M059J (cell line): ENCODE results near the gene CPA4. TPM values are rescaled to one million over a fixed set of nuclear protein-coding genes. Genes with fewer than 3 reads are reported as not detected.
A peak's percentile ranks its signal among the peaks of the same experiment; 100 is the strongest.

Source experiments
- DNase-seq: peaks from one replicate; pipeline ENCODE4 v3.0.0-alpha.2; 2012; ENCODE audit warnings: low read depth
- total RNA-seq: library from RNA; depleted of rRNA; stranded (reverse); fragments of >200 nt; shearing (Covaris generic); gene quantifications from 2 replicates; pipeline ENCODE4 v1.2.3, GENCODE V29; 2014

Gene CPA4
- total RNA-seq, 1 experiment from 2014 or later = 723 TPM

DNA sequence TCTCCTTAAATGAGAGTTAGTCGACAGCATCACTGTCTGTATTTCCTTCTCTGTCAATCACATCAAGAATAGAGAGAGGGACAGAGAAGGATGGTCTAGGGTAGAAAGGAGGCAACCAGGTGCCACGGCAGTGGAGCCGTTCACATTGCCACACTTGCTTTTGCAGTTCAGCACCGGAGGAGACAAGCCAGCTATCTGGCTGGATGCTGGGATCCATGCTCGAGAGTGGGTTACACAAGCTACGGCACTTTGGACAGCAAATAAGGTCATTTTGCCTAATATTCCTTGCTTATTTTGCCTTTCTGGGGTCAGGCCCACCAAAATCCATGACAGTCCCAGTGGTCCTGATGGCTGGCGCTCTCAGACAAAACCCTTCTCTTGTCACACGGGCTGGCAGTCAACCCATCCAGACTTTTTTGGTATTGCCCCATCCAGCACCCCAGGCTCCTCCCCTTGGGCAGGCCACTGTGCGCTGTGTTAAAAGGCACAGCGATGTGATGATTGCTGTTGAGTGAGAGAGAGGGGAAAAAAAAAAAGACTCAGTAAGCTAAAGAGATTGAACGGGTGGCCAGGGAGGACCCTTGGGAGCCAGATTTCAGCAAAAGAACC lies 17.9 kb upstream of the CPA4 start:
- DNase-seq = peak; percentile 52

DNA sequence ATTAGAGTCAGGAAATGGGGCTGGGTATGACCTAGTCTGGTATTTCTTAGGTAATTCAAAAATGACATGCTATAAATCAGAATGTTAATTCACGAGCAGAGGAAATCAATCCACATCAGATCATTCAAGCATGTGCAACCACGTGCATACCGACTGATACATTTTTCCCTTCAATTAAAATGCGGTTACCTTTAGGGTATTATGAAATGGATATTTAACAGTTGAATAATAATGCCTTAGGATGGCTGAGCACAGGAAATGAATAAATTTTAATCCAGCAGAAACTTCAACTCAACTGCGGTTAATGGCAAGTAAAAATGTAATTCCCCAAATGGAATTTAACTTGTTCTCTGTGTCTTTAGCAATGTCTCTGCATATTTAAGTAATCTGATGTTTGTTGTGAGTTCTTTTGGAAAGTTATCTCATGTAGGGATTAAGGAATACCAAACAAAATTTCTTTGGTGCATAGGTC lies 17.1 kb upstream of the CPA4 start:
- peak; percentile 90 for DNase-seq

DNA sequence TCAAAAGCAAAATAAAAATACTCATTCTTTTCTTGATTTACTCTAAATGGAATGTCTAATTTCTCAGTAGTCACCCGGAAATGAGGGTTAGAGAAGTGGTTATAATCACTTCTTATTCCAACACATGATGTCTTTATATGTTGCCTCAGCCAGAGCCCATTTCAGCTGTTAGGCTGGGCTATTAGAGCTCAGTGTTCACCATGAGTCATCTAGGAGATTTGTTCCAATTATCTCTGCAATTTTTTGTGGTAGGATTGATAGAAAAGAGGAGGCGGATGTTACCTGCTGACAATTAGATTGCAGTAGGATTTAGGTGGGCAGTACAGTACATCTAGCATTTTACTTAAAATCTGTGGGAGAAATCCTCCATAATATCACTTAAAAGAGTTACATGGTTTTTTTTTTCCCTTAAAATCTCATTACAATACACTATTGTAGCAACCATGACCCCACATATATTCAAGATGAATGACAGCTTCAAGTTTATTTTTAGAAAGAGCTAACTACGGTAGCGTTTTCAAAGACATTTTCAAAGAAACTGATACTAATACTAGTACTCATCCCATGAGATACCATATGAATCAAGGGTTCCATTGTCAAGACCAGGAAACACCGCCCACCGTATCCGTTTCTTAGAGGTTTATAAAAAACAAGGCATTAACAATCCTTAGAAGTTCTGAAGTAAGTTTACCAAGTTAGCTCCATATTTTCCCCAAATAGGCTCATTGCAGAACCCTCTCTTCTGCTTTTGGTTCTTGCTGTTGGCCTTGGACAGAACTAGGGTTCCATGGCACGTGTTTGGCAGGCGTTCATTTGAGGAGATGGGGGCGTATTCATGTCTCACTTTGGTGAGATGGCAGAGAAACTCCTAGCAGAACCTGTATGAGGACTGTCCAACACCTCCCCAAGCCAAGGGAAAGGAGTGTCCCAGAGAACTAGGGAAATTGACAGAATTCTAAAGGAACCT lies 15.9 kb upstream of the CPA4 start:
- peak; percentile 90 for DNase-seq

DNA sequence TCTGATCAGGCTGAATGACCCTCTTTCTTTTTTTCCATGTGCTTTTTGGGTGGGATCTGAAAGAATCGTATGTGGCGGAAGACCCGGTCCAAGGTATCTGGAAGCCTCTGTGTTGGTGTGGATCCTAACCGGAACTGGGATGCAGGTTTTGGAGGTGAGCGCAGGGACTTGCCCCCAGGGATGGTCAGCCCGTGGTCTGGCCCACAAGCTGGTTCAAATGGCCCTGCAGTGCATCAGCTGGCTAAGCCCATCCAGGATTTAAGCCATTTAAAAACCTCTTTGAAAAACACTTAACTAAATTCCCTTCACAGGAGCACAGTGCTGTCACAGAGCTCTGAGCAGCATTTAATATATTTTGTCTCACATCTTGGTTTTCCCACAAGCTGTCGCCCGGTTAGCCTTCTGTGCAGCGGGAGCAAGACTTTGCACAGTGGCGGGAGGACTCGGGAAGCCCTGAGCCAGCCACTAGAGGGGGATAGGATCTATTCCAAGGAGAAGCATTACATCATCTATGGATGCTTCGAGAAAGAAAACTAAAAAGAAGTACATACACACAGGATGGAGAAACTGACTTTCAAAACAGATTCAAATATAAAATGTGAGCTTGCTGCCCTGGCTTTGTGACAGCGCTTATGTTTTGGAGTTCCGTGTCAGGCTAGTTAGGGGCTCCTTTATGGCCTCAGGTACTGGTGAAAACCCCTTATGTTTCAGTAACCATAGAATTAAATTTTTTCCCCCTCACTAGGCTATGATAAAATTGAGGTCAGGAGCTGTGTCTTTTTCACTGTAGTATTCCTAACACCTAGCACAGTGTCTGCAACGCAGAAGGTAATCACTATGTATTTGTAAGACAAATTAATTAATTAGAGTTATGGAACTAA lies 15.0 kb upstream of the CPA4 start:
- DNase-seq = peak; percentile 71

DNA sequence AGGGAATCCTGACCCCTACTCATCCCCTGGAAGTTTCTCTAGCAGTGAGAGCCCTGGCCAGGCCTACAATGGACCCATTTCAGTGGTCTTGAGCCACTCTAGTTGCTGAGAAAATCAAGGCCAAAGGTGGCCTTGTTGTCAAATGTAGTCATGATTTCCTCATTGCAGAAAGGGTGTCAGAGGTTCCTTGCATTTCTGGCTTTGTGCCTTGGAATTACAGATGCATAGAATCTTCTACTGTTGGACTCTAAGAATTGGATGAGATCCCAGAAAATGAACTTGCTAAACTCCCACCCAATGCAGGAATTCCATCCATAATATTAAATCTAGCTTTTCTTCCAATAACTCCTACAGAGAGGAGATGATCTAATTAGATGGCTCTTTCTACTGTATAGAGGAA lies 14.1 kb upstream of the CPA4 start:
- DNase-seq = peak; percentile 62

DNA sequence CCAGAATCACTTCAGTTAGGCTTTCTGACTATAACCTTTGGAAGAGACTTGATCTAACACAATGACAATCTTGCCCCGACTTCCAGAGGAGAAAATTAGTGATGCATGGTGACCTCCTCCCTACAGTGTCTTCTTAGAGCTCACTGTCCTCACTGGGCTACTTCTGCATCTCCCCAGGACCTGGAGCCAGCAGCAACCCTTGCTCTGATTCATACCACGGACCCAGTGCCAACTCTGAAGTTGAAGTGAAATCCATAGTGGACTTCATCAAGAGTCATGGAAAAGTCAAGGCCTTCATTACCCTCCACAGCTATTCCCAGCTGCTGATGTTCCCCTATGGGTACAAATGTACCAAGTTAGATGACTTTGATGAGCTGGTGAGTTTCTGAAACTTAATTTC lies 13.7 kb upstream of the CPA4 start:
- no peak for DNase-seq

DNA sequence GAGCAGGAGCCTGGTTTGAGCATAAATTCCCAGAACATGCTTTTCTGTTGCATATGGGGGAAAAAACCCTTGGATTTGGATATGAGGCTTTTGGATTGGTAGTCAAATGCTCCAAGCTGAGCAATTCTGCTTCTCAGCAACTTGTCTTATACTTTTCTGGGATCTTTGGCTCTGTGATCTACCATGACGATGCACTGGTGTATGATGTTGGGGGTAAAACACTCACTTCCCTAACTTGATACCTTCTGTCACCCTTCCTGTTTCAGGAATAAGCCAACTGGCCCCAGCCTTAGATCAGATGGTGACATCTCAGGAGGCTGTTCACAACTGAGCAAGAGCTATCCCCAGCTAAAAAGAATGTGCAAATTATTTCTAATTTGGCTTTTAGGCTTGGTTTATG lies 13.1 kb upstream of the CPA4 start:
- DNase-seq = no peak

DNA sequence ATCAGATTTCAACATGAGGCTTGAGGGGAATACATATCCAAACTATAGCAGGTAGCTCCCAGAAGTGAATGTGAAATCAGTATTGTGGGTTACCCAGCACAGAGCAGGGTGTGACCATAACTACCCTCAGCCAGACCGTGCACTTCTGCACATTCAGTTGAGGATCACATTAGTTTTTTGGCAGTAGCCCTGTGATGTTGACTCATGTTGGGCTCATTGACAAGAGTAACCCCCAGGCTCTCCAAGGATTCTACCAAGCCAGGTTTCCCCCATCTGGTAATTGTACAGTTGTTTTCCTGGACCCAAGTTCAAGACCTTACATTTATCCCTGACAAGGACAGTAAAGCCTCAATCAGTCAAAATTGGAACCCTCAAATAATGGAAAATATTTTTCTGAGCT lies 11.7 kb upstream of the CPA4 start:
- peak; percentile 90 for DNase-seq

DNA sequence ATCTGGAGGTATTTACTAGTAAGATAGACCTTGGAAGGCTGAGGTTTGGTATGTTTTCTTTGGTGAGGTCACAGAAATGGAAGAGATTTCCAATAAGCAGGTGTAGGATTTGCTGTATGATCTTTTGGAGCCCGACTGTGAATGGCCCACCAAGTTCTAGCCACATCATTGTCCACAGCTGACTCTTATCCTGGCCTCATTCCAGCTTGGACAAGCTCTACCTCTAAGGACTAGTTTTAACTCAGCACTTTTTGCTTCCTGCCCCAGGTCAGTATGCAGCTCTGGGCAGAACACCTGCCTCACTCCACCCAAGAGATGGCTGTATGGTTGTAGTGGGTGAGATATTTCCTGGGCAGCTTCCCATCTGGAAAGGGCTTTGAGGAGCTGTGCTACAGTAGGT lies 6.1 kb upstream of the CPA4 start:
- DNase-seq = peak; percentile 81

DNA sequence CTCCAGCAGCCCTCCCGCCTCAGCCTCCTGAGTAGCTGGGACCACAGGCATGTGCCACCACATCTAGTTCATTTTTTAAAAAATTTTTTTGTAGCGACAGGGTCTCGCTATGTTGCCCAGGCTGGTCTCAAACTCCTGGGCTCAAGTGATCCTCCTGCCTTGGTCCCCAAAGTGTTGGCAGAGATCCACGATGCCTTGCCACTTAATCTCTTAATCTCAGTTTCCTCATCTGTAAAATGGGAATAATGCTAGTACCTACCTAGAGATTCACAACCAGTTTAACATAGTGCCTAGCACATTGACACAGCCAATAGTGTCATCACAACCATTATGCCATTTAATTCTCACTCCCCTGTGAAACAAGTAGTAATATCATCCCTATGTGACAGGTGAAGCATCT lies 4.8 kb upstream of the CPA4 start:
- DNase-seq = no peak

DNA sequence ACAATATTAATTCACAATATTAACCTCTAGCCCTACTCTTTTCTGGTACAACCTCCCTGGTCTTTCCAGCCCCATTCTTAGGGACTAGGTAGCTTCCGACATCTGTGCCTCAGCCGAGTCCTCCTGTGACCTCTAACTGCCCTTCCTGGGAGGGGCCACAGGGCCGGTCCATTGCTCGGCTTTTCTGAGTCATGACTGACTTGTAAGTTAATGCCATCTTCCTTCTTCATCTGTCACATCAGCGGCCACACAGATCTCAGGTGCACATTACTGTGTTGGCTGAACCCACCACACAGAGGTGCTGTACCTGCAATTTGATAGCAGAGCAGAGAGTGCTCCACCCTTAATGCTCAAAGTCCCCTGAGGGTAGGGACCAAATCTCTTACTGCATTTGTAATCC lies 4.1 kb upstream of the CPA4 start:
- DNase-seq = peak; percentile 65

DNA sequence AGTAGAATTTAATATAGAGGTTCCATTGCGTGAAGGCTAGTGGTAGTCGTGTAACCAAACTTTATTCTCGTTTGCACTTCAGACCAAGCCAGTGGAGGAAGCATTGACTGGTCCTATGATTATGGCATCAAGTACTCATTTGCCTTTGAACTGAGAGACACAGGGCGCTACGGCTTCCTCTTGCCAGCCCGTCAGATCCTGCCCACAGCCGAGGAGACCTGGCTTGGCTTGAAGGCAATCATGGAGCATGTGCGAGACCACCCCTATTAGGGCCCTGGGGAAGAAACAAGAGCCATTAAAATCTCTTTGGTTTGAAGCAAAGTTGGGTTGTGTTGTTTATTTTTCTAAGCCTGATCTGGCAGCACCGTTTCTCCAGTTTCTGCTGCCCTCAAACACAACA lies 3.5 kb upstream of the CPA4 start:
- no peak for DNase-seq

DNA sequence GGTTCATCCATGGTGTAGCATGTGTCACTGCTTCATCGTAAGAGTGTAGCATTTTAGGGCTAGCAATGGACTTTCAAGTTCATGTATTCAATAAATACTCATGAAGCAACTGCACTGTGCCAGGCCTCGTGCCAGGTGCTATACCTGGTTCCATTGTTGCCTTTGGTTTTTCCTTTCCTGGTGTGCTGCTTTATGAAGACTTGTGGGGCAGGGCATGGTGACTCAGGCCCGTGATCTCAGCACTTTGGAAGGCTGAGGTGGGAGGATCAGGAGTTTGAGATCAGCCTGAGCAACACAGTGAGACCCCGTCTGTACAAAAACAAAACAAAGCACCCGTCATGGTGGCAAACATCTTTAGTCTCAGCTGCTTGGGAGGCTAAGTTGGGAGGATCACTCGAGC lies 2.2 kb upstream of the CPA4 start:
- DNase-seq = peak; percentile 94

DNA sequence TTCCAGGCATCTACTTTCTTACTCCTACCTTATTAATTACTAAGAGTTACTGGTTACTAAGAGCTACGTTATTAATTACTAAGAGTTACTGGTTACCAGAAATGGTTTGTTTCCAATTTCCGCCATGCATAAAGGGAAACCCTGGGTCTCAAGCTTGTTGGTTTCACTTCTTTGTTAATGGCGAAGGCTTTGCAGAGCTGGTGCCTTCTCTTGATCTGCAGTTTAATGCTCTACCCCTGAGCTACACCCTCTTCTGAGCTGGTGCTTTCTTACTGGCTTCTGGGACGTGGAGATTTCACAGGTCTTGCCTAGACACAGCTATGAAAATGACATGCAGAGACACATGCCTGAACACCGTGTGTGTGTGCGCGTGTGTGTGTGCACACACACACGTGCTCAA lies 560 bp downstream of the CPA4 start:
- peak; percentile 34 for DNase-seq

DNA sequence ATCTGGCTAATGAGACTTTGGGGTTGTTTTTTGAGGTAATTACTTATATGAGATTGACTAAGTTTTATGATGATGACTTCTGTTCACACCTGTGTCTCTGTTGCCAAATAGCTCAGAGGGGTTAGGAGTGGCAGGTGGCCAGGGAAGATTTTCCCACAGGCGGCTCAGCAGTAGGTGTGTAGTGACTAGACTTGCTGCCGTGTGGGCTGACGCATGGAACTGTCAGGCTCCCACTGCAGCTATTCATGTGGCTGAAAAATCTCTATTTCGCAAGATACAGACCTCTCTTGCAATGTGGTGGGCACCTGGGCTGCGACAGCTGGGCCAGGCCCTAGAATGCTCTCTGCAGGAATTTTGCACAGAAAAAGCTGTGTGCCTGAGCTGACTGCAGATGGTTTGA lies 1.4 kb downstream of the CPA4 start:
- peak; percentile 55 for DNase-seq

DNA sequence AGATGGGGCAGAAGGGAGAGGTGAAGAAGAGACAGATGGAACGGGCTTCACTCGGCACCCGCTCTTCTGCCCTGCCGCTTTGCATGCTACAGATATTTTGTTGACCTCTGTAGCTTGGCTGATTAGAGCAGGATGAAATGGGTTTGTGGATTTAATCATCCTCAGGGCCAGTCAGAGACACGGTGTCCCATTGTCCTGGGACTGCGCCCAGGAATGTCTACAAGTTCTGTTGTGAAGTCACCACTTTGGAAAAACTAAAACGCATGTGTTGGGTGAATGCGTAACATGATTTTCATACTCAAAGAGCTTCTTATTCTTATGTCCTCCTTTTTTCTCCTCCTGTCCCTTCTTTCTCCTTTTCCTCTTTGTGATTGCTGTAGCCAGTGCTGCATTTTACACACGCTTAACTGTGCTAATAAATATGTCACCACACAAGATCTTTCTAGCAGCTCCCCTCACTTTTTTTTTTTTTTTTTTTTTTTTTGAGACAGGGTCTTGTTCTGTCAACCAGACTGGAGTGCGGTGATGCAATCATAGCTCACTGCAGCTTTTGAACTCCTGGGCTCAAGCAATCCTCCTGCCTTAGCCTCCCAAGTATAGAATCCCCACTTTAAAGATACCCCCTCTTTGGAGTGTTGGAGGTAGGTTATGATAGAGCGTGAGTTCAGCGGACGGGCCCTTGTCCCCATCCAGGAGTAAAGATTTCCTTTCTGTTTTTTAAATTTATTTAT lies 3.4 kb downstream of the CPA4 start:
- DNase-seq = no peak

DNA sequence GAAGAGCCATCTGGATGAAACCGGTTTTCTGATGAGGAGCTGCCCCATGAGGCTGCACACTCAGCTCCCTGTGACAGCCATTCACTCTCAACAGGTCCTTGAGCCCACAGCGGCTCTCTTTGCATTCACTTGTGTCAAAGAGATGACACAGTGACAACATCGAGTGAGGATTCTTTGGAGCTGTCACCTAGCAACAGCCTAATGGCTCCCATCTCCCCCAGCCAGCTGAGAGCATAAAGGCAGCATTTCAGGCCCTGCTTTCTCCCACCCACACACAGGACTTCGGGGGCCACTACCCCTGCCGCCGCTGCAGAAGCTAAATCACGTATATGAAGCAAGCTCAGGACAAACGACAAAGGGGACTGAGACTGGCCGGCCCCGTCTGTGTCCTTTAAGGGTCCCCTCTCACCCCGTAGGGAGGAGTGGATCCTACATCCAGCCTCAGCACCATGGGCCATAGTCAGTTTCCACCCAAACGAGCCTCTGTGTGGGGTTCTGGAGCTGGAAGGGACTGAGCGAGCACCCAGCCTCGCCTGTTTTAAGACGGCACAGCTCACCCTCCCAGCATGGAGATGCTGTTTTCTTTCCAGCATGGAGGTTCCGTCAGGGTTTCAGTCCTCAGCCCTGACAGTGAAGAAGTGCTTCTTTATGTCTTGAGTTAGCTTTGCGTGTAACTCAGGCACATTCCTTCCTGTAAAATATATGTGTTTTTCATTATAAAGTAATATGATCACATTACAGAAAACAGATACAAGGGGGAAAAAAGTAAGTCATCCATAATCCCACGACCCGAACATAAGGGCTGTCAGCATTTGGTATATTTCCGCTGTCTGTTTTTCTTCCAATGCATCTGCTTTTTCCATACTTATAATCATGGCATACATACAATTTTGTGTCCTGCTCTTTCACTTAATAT lies 4.9 kb downstream of the CPA4 start:
- DNase-seq = no peak

DNA sequence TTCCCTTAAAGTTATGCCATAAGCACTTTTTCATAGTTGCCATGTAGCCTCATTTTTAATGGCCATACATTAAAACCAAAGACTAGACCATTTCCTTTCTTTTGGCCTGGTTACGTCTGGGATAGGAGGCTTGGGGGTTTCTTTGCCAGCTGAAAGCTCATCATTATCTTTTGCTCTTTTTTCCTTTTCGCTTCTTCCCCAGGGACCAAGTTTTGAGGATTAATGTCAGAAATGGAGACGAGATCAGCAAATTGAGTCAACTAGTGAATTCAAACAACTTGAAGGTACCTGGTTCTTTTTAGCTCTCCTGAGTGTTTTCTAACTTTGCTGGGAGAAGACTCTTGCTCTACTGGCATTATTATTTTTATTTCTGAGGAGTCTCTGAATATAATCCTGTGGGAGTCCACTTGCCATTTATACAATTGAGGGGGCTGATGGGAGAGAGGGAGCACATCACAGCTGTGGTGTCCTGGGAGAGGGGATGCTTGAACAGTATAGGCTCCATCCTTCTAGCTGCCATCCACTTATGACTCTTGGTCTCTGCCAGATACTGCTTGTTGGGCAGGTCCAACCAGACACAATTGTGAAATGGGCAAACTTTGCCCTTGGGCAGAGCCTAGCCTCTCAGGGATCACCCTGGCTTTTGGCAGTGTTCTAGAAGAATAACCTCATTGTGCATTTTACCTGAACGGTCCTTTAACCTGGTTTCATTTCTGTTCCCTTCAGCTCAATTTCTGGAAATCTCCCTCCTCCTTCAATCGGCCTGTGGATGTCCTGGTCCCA lies 5.8 kb downstream of the CPA4 start:
- no peak for DNase-seq

DNA sequence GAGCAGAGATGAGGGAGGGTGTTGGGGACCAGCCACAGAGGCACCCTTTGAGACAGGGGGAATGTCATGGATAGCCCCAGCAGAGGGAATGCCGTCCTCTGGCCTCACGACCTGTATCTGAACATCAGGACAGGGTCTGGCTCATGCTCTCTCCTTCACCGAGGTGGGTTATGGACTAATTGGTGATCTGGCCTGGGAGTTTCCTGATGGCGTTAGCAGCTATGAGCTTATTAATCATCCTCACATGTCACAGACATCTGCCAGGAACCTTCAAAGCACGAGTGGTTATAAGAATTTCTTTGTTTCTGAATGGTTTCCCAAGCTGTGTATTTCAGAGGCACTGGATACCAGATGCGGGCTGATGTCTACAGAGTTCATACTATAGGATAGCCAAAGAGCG lies 6.9 kb downstream of the CPA4 start:
- no peak for DNase-seq
